Thoracic aorta (tissue), 2 donors: Measurements from ENCODE around the gene ZIM2. TPM values are rescaled to one million over a fixed set of nuclear protein-coding genes. Genes with fewer than 3 reads are reported as not detected.

ENCODE experiments used
- ATAC-seq: fragments of 150-250 bp; one replicate; pipeline ENCODE4 v1.8.0; 2017; ENCODE audit warnings: low read depth; ENCODE audit not compliant: insufficient number of reproducible peaks, low FRiP score
- DNase-seq: peaks from one replicate; pipeline ENCODE4 v3.0.0-alpha.2; 2020; ENCODE audit warnings: low spot score
- H3K27ac ChIP-seq, 2 donors: fragments of 200-600 bp; sonication (generic); 1 replicate in 1 of 2; 2 replicates in 1 of 2; pipeline ENCODE4 v1.5.1; 2016; ENCODE audit warnings: mild to moderate bottlenecking in 2 of 2, moderate library complexity in 2 of 2
- H3K27me3 ChIP-seq: fragments of 200-600 bp; sonication (generic); replicated peaks from 2 replicates; pipeline ENCODE4 v1.6.0; 2016; ENCODE audit warnings: mild to moderate bottlenecking; ENCODE audit not compliant: insufficient read depth
- H3K36me3 ChIP-seq: fragments of 200-600 bp; sonication (generic); one replicate; pipeline ENCODE4 v1.5.1; 2016
- H3K4me1 ChIP-seq, 2 donors: fragments of 200-600 bp; sonication (generic); 1 replicate in 1 of 2; 2 replicates in 1 of 2; pipeline versions ENCODE4 v1.5.1 to v1.6.0; 2016; ENCODE audit warnings: low read depth in 2 of 2, mild to moderate bottlenecking in 1 of 2; ENCODE audit not compliant: control insufficient read depth in 1 of 2
- H3K4me3 ChIP-seq: fragments of 200-600 bp; sonication (generic); 2 replicates; pipeline ENCODE4 v1.5.1; 2016; ENCODE audit warnings: mild to moderate bottlenecking
- H3K9me3 ChIP-seq: fragments of 200-600 bp; sonication (generic); 2 replicates; pipeline ENCODE4 v1.5.1; 2016
- total RNA-seq, 2 donors: library from RNA; depleted of rRNA; stranded (reverse); fragments of >200 nt; gene quantifications; one replicate each; pipeline versions ENCODE4 v1.1.0 to v1.2.3, GENCODE V29; 2016
- TF ChIP-seq, protein P1 (sequence below): fragments of 200-600 bp; sonication (generic); IDR thresholded peaks from one replicate; pipeline ENCODE4 v1.5.1; 2019; ENCODE audit warnings: antibody characterized with exemption

ZIM2 gene
- total RNA-seq, 2 donors from 2014 or later = 1.4 TPM; not detected in 1

- no peaks in the 10 kb centered on the region for H3K36me3 ChIP-seq
- TF ChIP-seq, protein P1, sequence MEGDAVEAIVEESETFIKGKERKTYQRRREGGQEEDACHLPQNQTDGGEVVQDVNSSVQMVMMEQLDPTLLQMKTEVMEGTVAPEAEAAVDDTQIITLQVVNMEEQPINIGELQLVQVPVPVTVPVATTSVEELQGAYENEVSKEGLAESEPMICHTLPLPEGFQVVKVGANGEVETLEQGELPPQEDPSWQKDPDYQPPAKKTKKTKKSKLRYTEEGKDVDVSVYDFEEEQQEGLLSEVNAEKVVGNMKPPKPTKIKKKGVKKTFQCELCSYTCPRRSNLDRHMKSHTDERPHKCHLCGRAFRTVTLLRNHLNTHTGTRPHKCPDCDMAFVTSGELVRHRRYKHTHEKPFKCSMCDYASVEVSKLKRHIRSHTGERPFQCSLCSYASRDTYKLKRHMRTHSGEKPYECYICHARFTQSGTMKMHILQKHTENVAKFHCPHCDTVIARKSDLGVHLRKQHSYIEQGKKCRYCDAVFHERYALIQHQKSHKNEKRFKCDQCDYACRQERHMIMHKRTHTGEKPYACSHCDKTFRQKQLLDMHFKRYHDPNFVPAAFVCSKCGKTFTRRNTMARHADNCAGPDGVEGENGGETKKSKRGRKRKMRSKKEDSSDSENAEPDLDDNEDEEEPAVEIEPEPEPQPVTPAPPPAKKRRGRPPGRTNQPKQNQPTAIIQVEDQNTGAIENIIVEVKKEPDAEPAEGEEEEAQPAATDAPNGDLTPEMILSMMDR = no peak
- H3K4me3 ChIP-seq = no peak overlapping the region
- no peak overlapping the region for H3K27ac ChIP-seq
- H3K9me3 ChIP-seq = peaks cover 9% of the 10 kb centered on the region
- DNase-seq = no peak
- H3K27me3 ChIP-seq = no peaks in the 10 kb centered on the region
- no peak for ATAC-seq
- H3K4me1 ChIP-seq = no peaks in the 10 kb centered on the region
These were observed 36.7 kb upstream of the ZIM2 start for GRCh38 chr19:56877069-56877715.

DNA sequence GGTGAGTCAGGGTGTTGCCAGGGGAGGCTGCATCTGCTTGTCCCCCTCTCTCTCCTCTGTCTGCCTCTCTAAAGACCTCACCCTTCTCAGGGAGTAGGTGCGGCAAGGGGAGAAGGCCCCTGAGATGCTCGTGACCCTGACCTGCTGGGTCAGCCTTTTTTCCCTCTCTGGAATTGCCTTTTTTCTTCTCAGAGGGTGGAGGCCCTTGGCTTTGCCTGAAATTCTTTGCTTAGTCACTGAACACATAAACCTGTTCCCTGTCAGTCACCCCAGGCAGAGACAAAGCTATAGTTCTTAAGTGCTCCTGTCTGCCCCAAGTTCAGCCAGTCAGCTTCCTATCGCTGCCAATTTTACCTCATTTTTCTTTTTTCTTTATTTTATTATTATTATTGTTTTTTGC lies 35.2 kb upstream of the ZIM2 start:
- no peak for DNase-seq
- H3K27ac ChIP-seq = no peak overlapping the region
- H3K4me1 ChIP-seq = no peaks in the 10 kb centered on the region
- no peak overlapping the region for H3K4me3 ChIP-seq
- TF ChIP-seq, protein P1 = no peak
- no peak for ATAC-seq
- no peaks in the 10 kb centered on the region for H3K36me3 ChIP-seq
- H3K27me3 ChIP-seq = no peaks in the 10 kb centered on the region
- peaks cover 9% of the 10 kb centered on the region for H3K9me3 ChIP-seq

DNA sequence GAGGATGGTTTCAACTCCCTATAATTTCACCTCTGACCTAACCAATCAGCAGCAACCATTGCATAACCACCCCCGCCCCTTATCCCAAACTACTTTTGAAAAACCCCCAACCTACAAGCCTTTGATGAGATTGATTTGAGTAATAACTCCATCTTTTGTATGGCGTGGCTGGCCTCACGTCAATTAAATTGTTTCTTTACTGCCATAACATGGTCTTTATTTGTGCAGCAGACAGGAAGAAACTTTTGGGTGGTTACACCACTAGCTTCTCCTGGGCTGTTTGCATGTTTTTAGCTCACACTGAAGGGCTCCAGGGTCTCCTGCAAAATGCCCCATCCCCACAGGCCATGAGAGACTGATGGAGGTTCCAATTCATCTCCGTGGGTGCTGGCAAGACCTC lies 34.0 kb upstream of the ZIM2 start:
- no peak overlapping the region for H3K4me3 ChIP-seq
- H3K4me1 ChIP-seq = no peaks in the 10 kb centered on the region
- H3K36me3 ChIP-seq = no peaks in the 10 kb centered on the region
- no peak overlapping the region for H3K27ac ChIP-seq
- peaks cover 9% of the 10 kb centered on the region for H3K9me3 ChIP-seq
- no peaks in the 10 kb centered on the region for H3K27me3 ChIP-seq
- no peak for ATAC-seq
- TF ChIP-seq, protein P1 = no peak
- no peak for DNase-seq

GRCh38 chr19:56873493-56873892 lies 33.0 kb upstream of the ZIM2 start:
- Histone ChIP-seq H3K27ac (no peak overlapping the region), H3K4me3 (no peak overlapping the region), H3K4me1 (no peaks in the 10 kb centered on the region), H3K36me3 (no peaks in the 10 kb centered on the region), H3K27me3 (no peaks in the 10 kb centered on the region), H3K9me3 (peaks cover 9% of the 10 kb centered on the region)
- DNase-seq (no peak), ATAC-seq (no peak)
- TF ChIP-seq, protein P1 = no peak

DNA sequence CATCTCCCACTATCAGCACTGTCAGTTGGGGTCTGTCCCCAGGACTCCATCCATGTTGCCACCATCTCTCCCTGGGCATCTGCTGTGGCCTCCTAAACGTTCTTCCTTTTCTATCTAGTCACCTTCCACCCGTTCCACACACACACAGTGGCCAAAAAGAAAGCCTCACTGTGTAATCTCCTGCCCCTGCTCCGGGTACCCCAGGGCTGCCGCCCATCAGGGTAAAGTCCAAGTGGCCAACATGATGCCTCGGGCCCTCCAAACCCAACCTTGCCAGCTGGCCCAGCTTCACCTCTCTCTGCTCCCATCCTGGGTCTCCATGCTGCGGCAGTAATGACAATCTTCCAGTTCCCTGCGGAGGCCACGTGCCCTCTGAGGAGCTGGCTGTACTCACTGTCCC lies 29.4 kb upstream of the ZIM2 start:
- Histone ChIP-seq H3K4me3 (no peak overlapping the region), H3K27ac (no peak overlapping the region), H3K9me3 (peaks cover 6% of the 10 kb centered on the region), H3K36me3 (no peaks in the 10 kb centered on the region), H3K27me3 (no peaks in the 10 kb centered on the region), H3K4me1 (no peaks in the 10 kb centered on the region)
- ATAC-seq (no peak), DNase-seq (no peak)
- TF ChIP-seq, protein P1 = no peak
